LNCaP clone FGC (cell line): Measurements from ENCODE around the gene NANOS3.

ENCODE experiments used
- DNase-seq: peaks from one replicate; pipeline ENCODE4 v3.0.0-alpha.2; 2011; ENCODE audit warnings: low read depth
- H3K4me3 ChIP-seq: 2 replicates; pipeline ENCODE4 v1.5.1; 2011; ENCODE audit warnings: mild to moderate bottlenecking, low read depth, low read length, control low read depth
- TF ChIP-seq, protein P1 (sequence below): IDR thresholded peaks from 2 replicates; pipeline ENCODE4 v1.5.1; 2012; ENCODE audit warnings: mild to moderate bottlenecking; ENCODE audit not compliant: control insufficient read depth, insufficient read depth; ENCODE audit errors: extremely low read depth

Gene NANOS3

DNA sequence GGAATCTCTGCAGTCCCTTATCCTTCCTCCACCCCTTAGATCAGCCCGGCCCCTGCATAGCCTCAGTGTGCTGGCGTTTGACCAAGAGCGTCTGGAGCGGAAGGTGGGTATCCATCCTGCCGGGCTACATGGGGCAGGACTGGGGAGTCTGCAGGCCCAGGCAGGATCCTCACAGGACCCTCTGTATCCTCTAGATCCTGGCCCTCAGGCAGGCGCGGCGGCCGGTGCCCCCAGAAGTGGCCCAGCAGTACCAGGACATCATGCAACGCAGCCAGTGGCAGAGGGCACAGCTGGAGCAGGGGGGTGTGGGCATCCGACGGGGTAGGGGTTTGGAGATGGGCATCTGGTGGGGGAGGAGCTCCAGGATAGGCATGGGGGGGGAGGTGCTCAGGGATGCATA is 52.4 kb downstream of the NANOS3 start:
- TF ChIP-seq, protein P1, sequence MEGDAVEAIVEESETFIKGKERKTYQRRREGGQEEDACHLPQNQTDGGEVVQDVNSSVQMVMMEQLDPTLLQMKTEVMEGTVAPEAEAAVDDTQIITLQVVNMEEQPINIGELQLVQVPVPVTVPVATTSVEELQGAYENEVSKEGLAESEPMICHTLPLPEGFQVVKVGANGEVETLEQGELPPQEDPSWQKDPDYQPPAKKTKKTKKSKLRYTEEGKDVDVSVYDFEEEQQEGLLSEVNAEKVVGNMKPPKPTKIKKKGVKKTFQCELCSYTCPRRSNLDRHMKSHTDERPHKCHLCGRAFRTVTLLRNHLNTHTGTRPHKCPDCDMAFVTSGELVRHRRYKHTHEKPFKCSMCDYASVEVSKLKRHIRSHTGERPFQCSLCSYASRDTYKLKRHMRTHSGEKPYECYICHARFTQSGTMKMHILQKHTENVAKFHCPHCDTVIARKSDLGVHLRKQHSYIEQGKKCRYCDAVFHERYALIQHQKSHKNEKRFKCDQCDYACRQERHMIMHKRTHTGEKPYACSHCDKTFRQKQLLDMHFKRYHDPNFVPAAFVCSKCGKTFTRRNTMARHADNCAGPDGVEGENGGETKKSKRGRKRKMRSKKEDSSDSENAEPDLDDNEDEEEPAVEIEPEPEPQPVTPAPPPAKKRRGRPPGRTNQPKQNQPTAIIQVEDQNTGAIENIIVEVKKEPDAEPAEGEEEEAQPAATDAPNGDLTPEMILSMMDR, result no peak
- no peak for DNase-seq
- no peak overlapping the region for H3K4me3 ChIP-seq

DNA sequence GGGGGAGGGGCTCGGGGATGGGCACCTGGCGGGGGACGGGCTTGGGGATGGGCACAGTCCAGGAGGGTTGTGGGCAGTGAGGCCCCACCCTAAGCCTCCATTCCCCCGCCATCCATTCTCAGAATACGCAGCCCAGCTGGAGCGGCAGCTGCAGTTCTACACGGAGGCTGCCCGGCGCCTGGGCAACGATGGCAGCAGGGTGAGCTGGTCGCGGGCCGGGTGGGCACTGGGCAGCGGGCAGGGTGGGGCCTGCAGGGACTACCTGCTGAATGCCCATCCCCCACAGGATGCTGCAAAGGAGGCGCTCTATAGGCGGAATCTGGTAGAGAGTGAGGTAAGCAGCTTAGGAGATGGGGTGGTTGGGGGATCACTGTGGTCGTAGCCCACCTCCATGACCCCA is 53.0 kb downstream of the NANOS3 start:
- DNase-seq, result no peak
- TF ChIP-seq, protein P1, result no peak
- H3K4me3 ChIP-seq, result no peak overlapping the region
